Measurements from ENCODE around the gene CNTN1. TPM values are rescaled to one million over a fixed set of nuclear protein-coding genes. Genes with fewer than 3 reads are reported as not detected.

CNTN1 gene
- total RNA-seq, 1 donor from 2014 or later: 27.1 TPM

DNA sequence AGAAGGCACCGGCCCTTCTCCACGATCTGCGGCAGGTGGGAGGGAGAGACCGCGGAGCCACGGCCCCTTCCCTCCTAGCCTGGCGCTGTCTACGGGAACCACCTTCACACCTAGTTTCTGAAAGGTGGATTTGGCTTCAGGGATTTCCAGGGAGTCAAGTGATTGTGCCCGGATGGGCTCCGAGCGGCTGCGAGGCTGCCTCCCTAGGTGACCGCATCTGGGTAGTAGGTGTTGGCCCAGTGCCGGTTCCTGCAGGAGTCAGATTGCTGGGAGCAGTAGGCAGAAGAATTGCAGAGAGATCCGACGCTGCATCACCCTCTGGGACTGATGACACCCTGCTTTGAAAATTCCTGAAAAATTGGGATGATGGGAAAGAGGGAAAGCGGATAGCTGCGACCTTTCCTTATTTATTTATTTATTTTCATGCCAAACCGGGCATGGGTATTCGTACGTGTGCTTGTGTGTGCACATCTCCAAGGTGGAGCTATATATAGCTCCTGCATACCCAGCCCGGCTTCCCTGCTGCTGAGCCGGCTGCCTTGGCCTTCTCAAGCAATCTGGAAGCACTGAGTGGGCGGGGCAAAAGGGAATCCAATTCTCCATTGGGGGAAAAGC is 1.1 kb downstream of the CNTN1 start:
- H3K27ac ChIP-seq (ENCODE audit: low read depth, low read length): no peak overlapping the region
- H3K27me3 ChIP-seq (ENCODE audit: control insufficient read depth in 3 of 3, insufficient read depth in 3 of 3, low read length in 3 of 3): peaks cover 12 to 15% (median 13%) of the 10 kb centered on the region in 3 donors
- no peak overlapping the region for H3K9ac ChIP-seq (ENCODE audit: low read depth in 1 of 3, low read length in 3 of 3)
- peaks cover 3 to 12% (median 5%) of the 10 kb centered on the region in 3 donors for H3K4me1 ChIP-seq (ENCODE audit: control insufficient read depth in 3 of 3, insufficient read depth in 3 of 3, low read length in 3 of 3)
- no peaks in the 10 kb centered on the region for H3K9me3 ChIP-seq (ENCODE audit: control insufficient read depth in 3 of 3, low read length in 3 of 3)
- H3K36me3 ChIP-seq (ENCODE audit: control insufficient read depth in 3 of 3, insufficient read depth in 3 of 3, low read length in 3 of 3): no peaks in the 10 kb centered on the region
- H3K4me3 ChIP-seq (ENCODE audit: low read length in 3 of 3): peak overlapping the region; percentile 37 to 56 (median 41)

DNA sequence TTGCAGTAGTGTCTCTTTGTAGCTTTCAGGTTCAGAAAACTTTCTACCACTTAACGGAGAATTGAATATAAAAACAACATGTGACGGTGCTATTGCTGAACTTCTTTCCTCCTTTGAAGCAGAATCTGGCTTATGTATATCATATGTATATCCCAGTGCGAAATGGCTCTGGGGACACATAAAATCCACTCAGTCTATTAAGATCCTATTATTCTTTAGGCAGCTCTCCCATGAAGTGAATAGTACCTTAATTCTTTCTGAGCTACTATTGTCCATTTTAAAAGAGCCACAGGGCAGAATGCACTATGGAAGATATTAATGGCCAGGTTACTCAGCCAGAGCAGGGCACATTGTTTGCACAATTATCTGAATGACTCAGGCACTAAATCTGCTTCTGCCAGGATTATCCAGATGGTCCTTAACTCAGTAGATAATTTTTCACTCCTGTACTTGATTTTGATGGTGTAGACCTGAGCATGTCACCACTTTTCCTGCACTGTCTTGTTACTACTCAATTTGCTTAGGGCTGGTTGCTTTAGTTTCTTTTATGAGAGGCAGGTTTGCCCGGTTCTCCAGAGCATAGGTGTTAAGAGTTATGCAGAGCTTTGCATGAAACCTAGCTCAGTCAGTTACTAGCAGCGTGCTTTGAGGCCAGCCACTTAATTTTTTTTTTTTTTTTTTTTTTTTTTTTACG is 5.5 kb downstream of the CNTN1 start:
- peaks cover 0 to 5% (median 5%) of the 10 kb centered on the region in 3 donors for H3K4me1 ChIP-seq (ENCODE audit: control insufficient read depth in 3 of 3, insufficient read depth in 3 of 3, low read length in 3 of 3)
- H3K27me3 ChIP-seq (ENCODE audit: control insufficient read depth in 3 of 3, insufficient read depth in 3 of 3, low read length in 3 of 3): peaks cover 6 to 9% (median 7%) of the 10 kb centered on the region in 3 donors
- H3K27ac ChIP-seq (ENCODE audit: low read depth, low read length): no peak overlapping the region
- H3K9me3 ChIP-seq (ENCODE audit: control insufficient read depth in 3 of 3, low read length in 3 of 3): peaks cover 0 to 2% (median 0%) of the 10 kb centered on the region in 3 donors
- no peak overlapping the region for H3K9ac ChIP-seq (ENCODE audit: low read depth in 1 of 3, low read length in 3 of 3)
- H3K36me3 ChIP-seq (ENCODE audit: control insufficient read depth in 3 of 3, insufficient read depth in 3 of 3, low read length in 3 of 3): no peaks in the 10 kb centered on the region
- H3K4me3 ChIP-seq (ENCODE audit: low read length in 3 of 3): no peak overlapping the region

DNA sequence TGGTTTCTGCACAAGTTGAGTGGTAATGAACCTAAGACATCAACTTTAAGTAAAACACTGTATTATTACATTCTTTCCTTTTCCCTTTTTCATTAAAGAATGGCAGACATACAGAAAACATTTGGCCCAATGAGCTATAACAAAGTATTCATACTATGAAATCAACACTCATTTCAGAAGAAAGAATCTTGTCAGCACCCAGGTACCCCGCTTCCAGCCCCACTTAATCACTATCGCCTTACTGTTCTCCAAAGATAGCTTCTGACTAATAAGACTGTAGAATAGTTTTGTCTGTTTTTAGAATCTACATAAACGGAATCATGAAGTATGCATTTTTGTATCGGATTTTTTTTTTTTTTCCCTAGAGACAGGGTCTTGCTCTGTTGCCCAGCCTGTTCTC is 9.5 kb downstream of the CNTN1 start:
- no peaks in the 10 kb centered on the region for H3K36me3 ChIP-seq (ENCODE audit: control insufficient read depth in 3 of 3, insufficient read depth in 3 of 3, low read length in 3 of 3)
- peaks cover 0 to 2% (median 0%) of the 10 kb centered on the region in 3 donors for H3K9me3 ChIP-seq (ENCODE audit: control insufficient read depth in 3 of 3, low read length in 3 of 3)
- no peak overlapping the region for H3K27ac ChIP-seq (ENCODE audit: low read depth, low read length)
- H3K4me1 ChIP-seq (ENCODE audit: control insufficient read depth in 3 of 3, insufficient read depth in 3 of 3, low read length in 3 of 3): no peaks in the 10 kb centered on the region
- no peak overlapping the region for H3K4me3 ChIP-seq (ENCODE audit: low read length in 3 of 3)
- H3K27me3 ChIP-seq (ENCODE audit: control insufficient read depth in 3 of 3, insufficient read depth in 3 of 3, low read length in 3 of 3): no peaks in the 10 kb centered on the region
- no peak overlapping the region for H3K9ac ChIP-seq (ENCODE audit: low read depth in 1 of 3, low read length in 3 of 3)

DNA sequence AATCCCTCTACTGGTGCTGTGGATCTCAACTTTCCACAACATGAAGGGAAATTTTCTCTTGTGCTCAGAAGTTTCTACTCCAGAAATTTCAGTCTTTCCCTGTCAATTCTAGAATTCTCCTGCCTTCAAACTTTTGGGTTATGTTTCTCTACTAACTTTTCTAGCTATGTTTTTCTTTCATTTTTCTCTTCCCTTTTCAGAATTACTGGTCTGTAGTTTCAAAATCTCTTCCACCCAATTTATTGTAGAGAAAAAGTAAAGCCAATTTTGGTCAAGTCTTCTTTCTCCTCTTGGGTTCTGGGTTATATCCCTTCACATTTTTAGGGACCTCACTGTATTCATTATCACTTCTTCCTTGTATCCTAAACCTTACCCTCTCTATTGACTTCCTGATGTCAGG is 18.9 kb downstream of the CNTN1 start:
- no peaks in the 10 kb centered on the region for H3K36me3 ChIP-seq (ENCODE audit: control insufficient read depth in 3 of 3, insufficient read depth in 3 of 3, low read length in 3 of 3)
- no peak overlapping the region for H3K9ac ChIP-seq (ENCODE audit: low read depth in 1 of 3, low read length in 3 of 3)
- no peaks in the 10 kb centered on the region for H3K9me3 ChIP-seq (ENCODE audit: control insufficient read depth in 3 of 3, low read length in 3 of 3)
- H3K27me3 ChIP-seq (ENCODE audit: control insufficient read depth in 3 of 3, insufficient read depth in 3 of 3, low read length in 3 of 3): no peaks in the 10 kb centered on the region
- no peaks in the 10 kb centered on the region for H3K4me1 ChIP-seq (ENCODE audit: control insufficient read depth in 3 of 3, insufficient read depth in 3 of 3, low read length in 3 of 3)
- no peak overlapping the region for H3K4me3 ChIP-seq (ENCODE audit: low read length in 3 of 3)
- no peak overlapping the region for H3K27ac ChIP-seq (ENCODE audit: low read depth, low read length)

DNA sequence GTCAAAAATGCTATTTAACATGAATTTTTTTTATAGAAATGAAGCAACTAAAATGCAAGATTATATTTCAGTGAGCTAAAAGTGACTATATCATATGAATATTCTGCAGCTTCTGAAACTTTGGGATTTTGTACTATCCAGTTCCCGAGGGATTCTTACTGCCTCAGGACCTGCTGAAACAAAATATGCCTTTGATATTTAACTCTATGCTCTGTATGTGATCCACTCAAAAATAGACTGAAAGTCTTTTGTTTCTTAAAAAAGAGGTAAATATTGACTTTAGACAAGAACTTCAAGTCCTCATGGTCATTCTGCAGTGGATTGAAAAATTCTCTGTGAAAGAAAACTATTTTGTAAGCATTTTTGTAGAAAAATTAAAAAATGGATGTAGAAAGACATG is 22.4 kb downstream of the CNTN1 start:
- H3K36me3 ChIP-seq (ENCODE audit: control insufficient read depth in 3 of 3, insufficient read depth in 3 of 3, low read length in 3 of 3): no peaks in the 10 kb centered on the region
- H3K4me1 ChIP-seq (ENCODE audit: control insufficient read depth in 3 of 3, insufficient read depth in 3 of 3, low read length in 3 of 3): no peaks in the 10 kb centered on the region
- H3K27me3 ChIP-seq (ENCODE audit: control insufficient read depth in 3 of 3, insufficient read depth in 3 of 3, low read length in 3 of 3): no peaks in the 10 kb centered on the region
- H3K9ac ChIP-seq (ENCODE audit: low read depth in 1 of 3, low read length in 3 of 3): no peak overlapping the region
- no peaks in the 10 kb centered on the region for H3K9me3 ChIP-seq (ENCODE audit: control insufficient read depth in 3 of 3, low read length in 3 of 3)
- H3K27ac ChIP-seq (ENCODE audit: low read depth, low read length): no peak overlapping the region
- H3K4me3 ChIP-seq (ENCODE audit: low read length in 3 of 3): no peak overlapping the region

DNA sequence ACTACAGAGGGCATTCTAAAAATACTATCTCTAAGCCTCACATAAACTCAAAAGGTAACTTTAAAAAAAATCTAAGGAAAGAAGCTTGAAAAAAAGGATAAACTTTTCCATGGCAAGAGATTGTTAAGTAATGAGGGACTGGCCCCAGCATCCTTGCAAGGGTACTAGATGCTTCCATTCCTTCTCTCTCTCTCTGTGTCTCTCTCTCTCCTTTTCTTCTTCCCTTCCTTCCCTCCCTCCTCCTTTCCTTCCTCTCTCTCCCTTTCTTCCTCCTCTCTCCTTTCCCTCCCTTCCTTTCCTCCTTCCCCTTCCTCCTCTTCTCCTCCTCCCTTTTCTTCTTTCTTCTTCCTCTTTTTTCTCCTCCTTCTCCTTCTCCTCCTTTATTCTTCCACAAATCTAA is 23.8 kb downstream of the CNTN1 start:
- no peak overlapping the region for H3K27ac ChIP-seq (ENCODE audit: low read depth, low read length)
- no peak overlapping the region for H3K4me3 ChIP-seq (ENCODE audit: low read length in 3 of 3)
- H3K9me3 ChIP-seq (ENCODE audit: control insufficient read depth in 3 of 3, low read length in 3 of 3): no peaks in the 10 kb centered on the region

DNA sequence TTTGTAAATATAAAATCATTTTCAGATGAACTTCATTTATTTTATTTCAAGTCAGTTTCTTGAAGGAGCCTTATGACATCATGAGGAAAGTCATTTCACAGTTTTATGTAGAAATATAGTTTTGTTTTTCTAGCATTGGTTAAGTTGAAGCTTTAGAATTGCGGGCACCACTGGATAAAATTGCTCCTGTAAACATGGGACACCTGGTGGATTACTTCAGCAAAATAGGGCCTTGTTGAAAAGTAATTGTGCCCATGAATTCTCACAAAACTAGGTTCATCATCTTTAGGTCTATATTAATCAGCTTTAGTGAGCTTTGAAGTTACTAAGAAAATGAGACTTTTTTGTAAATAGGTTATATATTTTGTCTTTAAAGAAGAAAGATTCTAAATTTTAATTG is 25.3 kb downstream of the CNTN1 start:
- Histone ChIP-seq H3K9ac (ENCODE audit: low read depth in 1 of 3, low read length in 3 of 3) (no peak overlapping the region), H3K27me3 (ENCODE audit: control insufficient read depth in 3 of 3, insufficient read depth in 3 of 3, low read length in 3 of 3) (no peaks in the 10 kb centered on the region), H3K27ac (ENCODE audit: low read depth, low read length) (no peak overlapping the region), H3K4me3 (ENCODE audit: low read length in 3 of 3) (no peak overlapping the region), H3K36me3 (ENCODE audit: control insufficient read depth in 3 of 3, insufficient read depth in 3 of 3, low read length in 3 of 3) (no peaks in the 10 kb centered on the region), H3K9me3 (ENCODE audit: control insufficient read depth in 3 of 3, low read length in 3 of 3) (no peaks in the 10 kb centered on the region), H3K4me1 (ENCODE audit: control insufficient read depth in 3 of 3, insufficient read depth in 3 of 3, low read length in 3 of 3) (no peaks in the 10 kb centered on the region)

More for the DNA sequence above, 23.8 kb downstream of the CNTN1 start:
- Histone ChIP-seq H3K27me3 (ENCODE audit: control insufficient read depth in 3 of 3, insufficient read depth in 3 of 3, low read length in 3 of 3) (no peaks in the 10 kb centered on the region), H3K4me1 (ENCODE audit: control insufficient read depth in 3 of 3, insufficient read depth in 3 of 3, low read length in 3 of 3) (no peaks in the 10 kb centered on the region), H3K36me3 (ENCODE audit: control insufficient read depth in 3 of 3, insufficient read depth in 3 of 3, low read length in 3 of 3) (no peaks in the 10 kb centered on the region), H3K9ac (ENCODE audit: low read depth in 1 of 3, low read length in 3 of 3) (no peak overlapping the region)

DNA sequence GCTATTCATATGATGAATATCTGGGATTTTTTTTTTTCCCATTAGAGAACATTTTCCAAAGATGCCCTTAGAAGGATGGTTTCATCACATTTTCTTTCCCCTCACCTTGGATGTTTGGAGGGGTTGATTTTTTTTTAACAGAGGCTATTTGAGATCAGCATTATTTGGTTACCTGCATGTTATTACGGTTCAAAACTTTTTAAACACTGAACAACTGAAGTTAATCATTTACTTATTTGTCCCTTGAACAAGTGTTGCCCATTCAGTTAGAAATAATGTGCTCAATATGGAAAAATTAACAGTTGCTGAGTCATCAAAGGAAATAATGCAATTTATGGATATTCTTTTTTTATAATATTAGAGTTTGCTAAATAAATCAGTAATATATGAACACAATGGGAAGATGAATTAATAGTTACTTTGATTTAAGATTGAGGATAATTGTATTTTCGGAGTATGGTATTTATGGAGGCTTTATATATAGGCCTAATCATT is 26.7 kb downstream of the CNTN1 start:
- Histone ChIP-seq H3K9me3 (ENCODE audit: control insufficient read depth in 3 of 3, low read length in 3 of 3) (no peaks in the 10 kb centered on the region), H3K9ac (ENCODE audit: low read depth in 1 of 3, low read length in 3 of 3) (no peak overlapping the region), H3K4me3 (ENCODE audit: low read length in 3 of 3) (no peak overlapping the region), H3K4me1 (ENCODE audit: control insufficient read depth in 3 of 3, insufficient read depth in 3 of 3, low read length in 3 of 3) (no peaks in the 10 kb centered on the region), H3K27me3 (ENCODE audit: control insufficient read depth in 3 of 3, insufficient read depth in 3 of 3, low read length in 3 of 3) (no peaks in the 10 kb centered on the region), H3K27ac (ENCODE audit: low read depth, low read length) (no peak overlapping the region), H3K36me3 (ENCODE audit: control insufficient read depth in 3 of 3, insufficient read depth in 3 of 3, low read length in 3 of 3) (no peaks in the 10 kb centered on the region)

DNA sequence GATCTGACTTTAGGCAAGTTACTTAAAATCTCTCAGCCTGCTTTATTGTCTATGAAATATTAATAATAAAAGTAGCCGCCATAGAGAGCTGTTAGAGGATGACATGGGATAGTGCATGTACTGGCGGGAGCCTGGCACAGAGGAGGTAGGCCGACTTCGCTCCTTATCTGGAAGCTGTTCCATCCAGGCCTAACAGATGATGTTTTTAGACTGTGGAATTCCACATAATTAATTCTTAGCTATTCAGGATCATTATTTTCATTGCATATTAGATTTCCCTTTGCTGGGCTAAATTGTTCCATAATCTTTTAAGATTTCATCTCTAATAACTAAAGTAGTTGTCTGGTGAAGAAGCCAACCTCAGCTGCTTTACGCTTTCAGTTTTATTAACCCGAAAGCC is 30.8 kb downstream of the CNTN1 start:
- Histone ChIP-seq H3K36me3 (ENCODE audit: control insufficient read depth in 3 of 3, insufficient read depth in 3 of 3, low read length in 3 of 3) (no peaks in the 10 kb centered on the region), H3K4me3 (ENCODE audit: low read length in 3 of 3) (no peak overlapping the region), H3K27ac (ENCODE audit: low read depth, low read length) (no peak overlapping the region), H3K27me3 (ENCODE audit: control insufficient read depth in 3 of 3, insufficient read depth in 3 of 3, low read length in 3 of 3) (no peaks in the 10 kb centered on the region), H3K9ac (ENCODE audit: low read depth in 1 of 3, low read length in 3 of 3) (no peak overlapping the region), H3K9me3 (ENCODE audit: control insufficient read depth in 3 of 3, low read length in 3 of 3) (no peaks in the 10 kb centered on the region), H3K4me1 (ENCODE audit: control insufficient read depth in 3 of 3, insufficient read depth in 3 of 3, low read length in 3 of 3) (no peaks in the 10 kb centered on the region)

DNA sequence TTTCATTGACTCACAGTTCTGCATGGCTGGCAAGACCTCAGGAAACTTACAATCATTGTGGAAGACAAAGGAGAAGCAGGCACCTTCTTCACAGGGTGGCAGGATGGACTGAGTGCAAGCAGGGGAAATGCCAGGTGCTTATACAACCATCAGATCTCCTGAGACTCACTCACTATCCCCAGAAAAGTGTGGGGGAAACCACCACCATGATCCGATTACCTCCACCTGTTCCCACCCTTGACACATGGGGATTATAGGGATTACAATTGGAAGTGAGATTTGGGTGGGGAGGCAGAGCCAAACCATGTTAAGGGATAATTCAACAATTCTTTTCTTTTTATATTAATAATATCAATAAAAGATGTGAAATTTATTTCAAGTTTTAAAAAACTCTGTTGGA is 34.1 kb downstream of the CNTN1 start:
- Histone ChIP-seq H3K9me3 (ENCODE audit: control insufficient read depth in 3 of 3, low read length in 3 of 3) (no peaks in the 10 kb centered on the region), H3K27ac (ENCODE audit: low read depth, low read length) (no peak overlapping the region), H3K4me1 (ENCODE audit: control insufficient read depth in 3 of 3, insufficient read depth in 3 of 3, low read length in 3 of 3) (no peaks in the 10 kb centered on the region), H3K9ac (ENCODE audit: low read depth in 1 of 3, low read length in 3 of 3) (no peak overlapping the region), H3K27me3 (ENCODE audit: control insufficient read depth in 3 of 3, insufficient read depth in 3 of 3, low read length in 3 of 3) (no peaks in the 10 kb centered on the region), H3K36me3 (ENCODE audit: control insufficient read depth in 3 of 3, insufficient read depth in 3 of 3, low read length in 3 of 3) (no peaks in the 10 kb centered on the region), H3K4me3 (ENCODE audit: low read length in 3 of 3) (no peak overlapping the region)
